IPS-15b (cell line): ENCODE measurements around the gene PPM1M.

Experiments used
- H3K27me3 ChIP-seq: one replicate; pipeline ENCODE4 v1.6.1; 2013; ENCODE audit warnings: low read length; ENCODE audit not compliant: control insufficient read depth, insufficient read depth
- H3K36me3 ChIP-seq: one replicate; pipeline ENCODE4 v1.6.1; 2013; ENCODE audit warnings: low read length; ENCODE audit not compliant: control insufficient read depth, insufficient read depth
- H3K4me1 ChIP-seq: one replicate; pipeline ENCODE4 v1.6.1; 2013; ENCODE audit warnings: mild to moderate bottlenecking, low read length; ENCODE audit not compliant: control insufficient read depth, insufficient read depth
- H3K4me3 ChIP-seq: one replicate; pipeline ENCODE4 v1.5.1; 2013; ENCODE audit warnings: low read depth, low read length
- H3K9ac ChIP-seq: one replicate; pipeline ENCODE4 v1.6.1; 2013; ENCODE audit warnings: low read depth, mild to moderate bottlenecking, low read length
- H3K9me3 ChIP-seq: one replicate; pipeline ENCODE4 v1.6.1; 2013; ENCODE audit warnings: mild to moderate bottlenecking, low read length; ENCODE audit not compliant: control insufficient read depth, insufficient read depth

PPM1M gene

GRCh38 chr3:52289747-52290595 is 44.4 kb downstream of the PPM1M start:
- peaks cover 5% of the 10 kb centered on the region for H3K36me3 ChIP-seq
- H3K4me3 ChIP-seq, result no peak overlapping the region
- no peak overlapping the region for H3K9ac ChIP-seq
- no peaks in the 10 kb centered on the region for H3K4me1 ChIP-seq
- H3K27me3 ChIP-seq, result no peaks in the 10 kb centered on the region
- H3K9me3 ChIP-seq, result no peaks in the 10 kb centered on the region

GRCh38 chr3:52290596-52291507 is 45.3 kb downstream of the PPM1M start:
- Histone ChIP-seq H3K27me3 (no peaks in the 10 kb centered on the region), H3K4me1 (no peaks in the 10 kb centered on the region), H3K9ac (no peak overlapping the region), H3K4me3 (no peak overlapping the region), H3K36me3 (peaks cover 5% of the 10 kb centered on the region), H3K9me3 (no peaks in the 10 kb centered on the region)

GRCh38 chr3:52291508-52292181 is 46.1 kb downstream of the PPM1M start:
- Histone ChIP-seq H3K9ac (no peak overlapping the region), H3K36me3 (peaks cover 5% of the 10 kb centered on the region)

GRCh38 chr3:52292247-52293065 is 46.9 kb downstream of the PPM1M start:
- Histone ChIP-seq H3K4me1 (no peaks in the 10 kb centered on the region), H3K36me3 (peaks cover 5% of the 10 kb centered on the region), H3K27me3 (no peaks in the 10 kb centered on the region), H3K4me3 (no peak overlapping the region), H3K9me3 (no peaks in the 10 kb centered on the region), H3K9ac (no peak overlapping the region)

More at GRCh38 chr3:52291508-52292181, 46.1 kb downstream of the PPM1M start:
- Histone ChIP-seq H3K9me3 (no peaks in the 10 kb centered on the region), H3K27me3 (no peaks in the 10 kb centered on the region), H3K4me1 (no peaks in the 10 kb centered on the region), H3K4me3 (no peak overlapping the region)

- peaks cover 2% of the 10 kb centered on the region for H3K4me1 ChIP-seq
Measured at GRCh38 chr3:52293491-52294319, 48.1 kb downstream of the PPM1M start.

GRCh38 chr3:52294320-52295150 is 49.0 kb downstream of the PPM1M start:
- Histone ChIP-seq H3K4me1 (peaks cover 4% of the 10 kb centered on the region), H3K4me3 (no peak overlapping the region), H3K36me3 (peaks cover 3% of the 10 kb centered on the region), H3K9me3 (no peaks in the 10 kb centered on the region), H3K27me3 (no peaks in the 10 kb centered on the region), H3K9ac (no peak overlapping the region)

More at GRCh38 chr3:52293491-52294319, 48.1 kb downstream of the PPM1M start:
- no peak overlapping the region for H3K4me3 ChIP-seq
- no peaks in the 10 kb centered on the region for H3K27me3 ChIP-seq
- H3K9ac ChIP-seq, result no peak overlapping the region
- no peaks in the 10 kb centered on the region for H3K9me3 ChIP-seq
- H3K36me3 ChIP-seq, result peaks cover 3% of the 10 kb centered on the region

- Histone ChIP-seq H3K9ac (no peak overlapping the region), H3K27me3 (no peaks in the 10 kb centered on the region), H3K36me3 (peaks cover 2% of the 10 kb centered on the region), H3K4me3 (no peak overlapping the region), H3K9me3 (no peaks in the 10 kb centered on the region), H3K4me1 (peaks cover 9% of the 10 kb centered on the region)
Measured at GRCh38 chr3:52295671-52296208, 50.2 kb downstream of the PPM1M start.

GRCh38 chr3:52297242-52298148 is 51.9 kb downstream of the PPM1M start:
- no peaks in the 10 kb centered on the region for H3K9me3 ChIP-seq
- no peak overlapping the region for H3K4me3 ChIP-seq
- H3K9ac ChIP-seq, result no peak overlapping the region
- H3K36me3 ChIP-seq, result no peaks in the 10 kb centered on the region
- no peaks in the 10 kb centered on the region for H3K27me3 ChIP-seq
- peaks cover 9% of the 10 kb centered on the region for H3K4me1 ChIP-seq
